H9 (cell line): ENCODE measurements around the gene SARNP. TPM values are rescaled to one million over a fixed set of nuclear protein-coding genes. Genes with fewer than 3 reads are reported as not detected.
A peak's percentile ranks its signal among the peaks of the same experiment; 100 is the strongest.

ENCODE experiments used
- DNase-seq: peaks from one replicate; pipeline ENCODE4 v3.0.0-alpha.2; 2017
- H2AFZ ChIP-seq: one replicate; pipeline ENCODE4 v1.6.1; 2013; ENCODE audit warnings: mild to moderate bottlenecking, low read length, control low read depth, moderate library complexity
- H2AK5ac ChIP-seq: 2 replicates; pipeline ENCODE4 v1.6.1; 2013; ENCODE audit warnings: low read length, control low read depth, mixed read lengths; ENCODE audit not compliant: insufficient read length
- H2BK120ac ChIP-seq: one replicate; pipeline ENCODE4 v1.6.1; 2013; ENCODE audit warnings: low read depth, mild to moderate bottlenecking, low read length, control low read depth, inconsistent platforms; ENCODE audit not compliant: poor library complexity, severe bottlenecking
- H2BK12ac ChIP-seq: 2 replicates; pipeline ENCODE4 v1.6.1; 2013; ENCODE audit warnings: low read length, control low read depth, mixed read lengths, low read depth; ENCODE audit not compliant: insufficient read length
- H2BK15ac ChIP-seq: 2 replicates; pipeline ENCODE4 v1.6.1; 2013; ENCODE audit warnings: low read depth, low read length, control low read depth
- H2BK20ac ChIP-seq: one replicate; pipeline ENCODE4 v1.6.1; 2013; ENCODE audit warnings: low read depth, mild to moderate bottlenecking, low read length, control low read depth, inconsistent platforms; ENCODE audit not compliant: poor library complexity, severe bottlenecking
- H2BK5ac ChIP-seq: 2 replicates; pipeline ENCODE4 v1.6.1; 2013; ENCODE audit warnings: low read length, control low read depth, mixed read lengths; ENCODE audit not compliant: insufficient read length
- H3K14ac ChIP-seq: 2 replicates; pipeline ENCODE4 v1.6.1; 2013; ENCODE audit warnings: low read length, control low read depth; ENCODE audit not compliant: insufficient read depth
- H3K18ac ChIP-seq: 2 replicates; pipeline ENCODE4 v1.6.1; 2013; ENCODE audit warnings: low read depth, mild to moderate bottlenecking, mixed read lengths, low read length, control low read depth; ENCODE audit not compliant: insufficient read length
- H3K23ac ChIP-seq: 2 replicates; pipeline ENCODE4 v1.6.1; 2013; ENCODE audit warnings: low read length, control low read depth, mixed read lengths, low read depth; ENCODE audit not compliant: insufficient read length
- H3K23me2 ChIP-seq: 2 replicates; pipeline ENCODE4 v1.6.1; 2013; ENCODE audit warnings: low read depth, mild to moderate bottlenecking, mixed read lengths, low read length, control low read depth; ENCODE audit not compliant: insufficient read length, poor library complexity, severe bottlenecking
- H3K27ac ChIP-seq: 2 replicates; pipeline ENCODE4 v1.5.1; 2013; ENCODE audit warnings: low read length, control low read depth, mixed read lengths, low read depth; ENCODE audit not compliant: insufficient read length
- H3K27me3 ChIP-seq: 2 replicates; pipeline ENCODE4 v1.6.1; 2013; ENCODE audit warnings: low read length, control low read depth, inconsistent platforms; ENCODE audit not compliant: insufficient read depth
- H3K4ac ChIP-seq: 2 replicates; pipeline ENCODE4 v1.6.1; 2013; ENCODE audit warnings: low read depth, mild to moderate bottlenecking, control low read depth, inconsistent platforms, low read length, moderate library complexity
- H3K4me1 ChIP-seq: 2 replicates; pipeline ENCODE4 v1.6.1; 2013; ENCODE audit warnings: low read length, control low read depth, inconsistent platforms; ENCODE audit not compliant: insufficient read depth
- H3K4me2 ChIP-seq: 2 replicates; pipeline ENCODE4 v1.6.1; 2013; ENCODE audit warnings: low read length, control low read depth, mixed read lengths; ENCODE audit not compliant: insufficient read length, insufficient read depth
- H3K56ac ChIP-seq: 2 replicates; pipeline ENCODE4 v1.6.1; 2013; ENCODE audit warnings: low read depth, mild to moderate bottlenecking, mixed read lengths, low read length, control low read depth; ENCODE audit not compliant: insufficient read length
- H3K79me1 ChIP-seq: 2 replicates; pipeline ENCODE4 v1.6.1; 2013; ENCODE audit warnings: low read depth, mild to moderate bottlenecking, moderate library complexity, low read length, control low read depth, inconsistent platforms; ENCODE audit not compliant: insufficient read depth, poor library complexity, severe bottlenecking
- H3K79me2 ChIP-seq: 2 replicates; pipeline ENCODE4 v1.6.1; 2013; ENCODE audit warnings: low read length, control low read depth, inconsistent platforms; ENCODE audit not compliant: insufficient read depth
- H3K9ac ChIP-seq: 2 replicates; pipeline ENCODE4 v1.6.1; 2013; ENCODE audit warnings: low read length, control low read depth, mixed read lengths; ENCODE audit not compliant: insufficient read length; ENCODE audit errors: extremely low read depth
- H3K9me3 ChIP-seq: one replicate; pipeline ENCODE4 v1.6.1; 2013; ENCODE audit warnings: low read depth, low read length, inconsistent platforms; ENCODE audit not compliant: control insufficient read depth
- H3T11ph ChIP-seq: one replicate; pipeline ENCODE4 v1.6.1; 2013; ENCODE audit warnings: mild to moderate bottlenecking, low read length, control low read depth, inconsistent platforms
- H4K20me1 ChIP-seq: one replicate; pipeline ENCODE4 v1.6.1; 2013; ENCODE audit not compliant: control insufficient read depth, insufficient read length, insufficient read depth
- H4K5ac ChIP-seq: 2 replicates; pipeline ENCODE4 v1.6.1; 2013; ENCODE audit warnings: low read depth, mild to moderate bottlenecking, mixed read lengths, low read length, control low read depth; ENCODE audit not compliant: insufficient read length
- H4K8ac ChIP-seq: replicated peaks from 2 replicates; pipeline ENCODE4 v1.6.1; 2013; ENCODE audit warnings: low read length, control low read depth, mixed read lengths, low read depth; ENCODE audit not compliant: insufficient read length
- H4K91ac ChIP-seq: 2 replicates; pipeline ENCODE4 v1.6.1; 2013; ENCODE audit warnings: low read depth, mild to moderate bottlenecking, moderate library complexity, mixed read lengths, low read length, control low read depth; ENCODE audit not compliant: insufficient read length
- H3K27ac Mint-ChIP-seq, 3 experiments: 2 replicates in 2 of 3; 3 replicates in 1 of 3; pipeline ENCODE4 v1.8.0; 2020 to 2021; ENCODE audit warnings: mixed read lengths in 3 of 3, mild to moderate bottlenecking in 1 of 3, moderate library complexity in 1 of 3
- H3K27me3 Mint-ChIP-seq: 2 replicates; pipeline ENCODE4 v1.8.0; 2021; ENCODE audit warnings: low read depth, mild to moderate bottlenecking, moderate library complexity, mixed read lengths
- H3K36me3 Mint-ChIP-seq, 3 experiments: 2 replicates in 2 of 3; 3 replicates in 1 of 3; pipeline ENCODE4 v1.8.0; 2020 to 2021; ENCODE audit warnings: low read depth in 3 of 3, mixed read lengths in 3 of 3; ENCODE audit not compliant: insufficient read depth in 1 of 3
- H3K4me1 Mint-ChIP-seq, 2 experiments: 2 replicates each; pipeline ENCODE4 v1.8.0; 2020; ENCODE audit warnings: mixed read lengths in 2 of 2
- H3K4me3 Mint-ChIP-seq, 2 experiments: 2 replicates in 1 of 2; 3 replicates in 1 of 2; pipeline ENCODE4 v1.8.0; 2020 to 2021; ENCODE audit warnings: mild to moderate bottlenecking in 2 of 2, mixed read lengths in 2 of 2, moderate library complexity in 1 of 2
- H3K9me3 Mint-ChIP-seq, 2 experiments: 2 replicates in 1 of 2; 3 replicates in 1 of 2; pipeline ENCODE4 v1.8.0; 2020; ENCODE audit warnings: mild to moderate bottlenecking in 2 of 2, mixed read lengths in 2 of 2, moderate library complexity in 1 of 2
- WGBS: extraction: QIAGEN DNeasy Blood & Tissue Kit; methylation state at CpG from one replicate; pipeline ENCODE4 v1.1.7; 2013; ENCODE audit warnings: missing lambda C conversion rate, low lambda C conversion rate, mixed read lengths; ENCODE audit not compliant: insufficient read length; ENCODE audit errors: extremely low coverage; 5-methylcytosine and 5-hydroxymethylcytosine counted together
- total RNA-seq: library from RNA; stranded (reverse); gene quantifications from 2 replicates; pipeline ENCODE4 v1.2.1, GENCODE V29; 2021
- TF ChIP-seq, protein P1 (sequence below): fragments of 200-600 bp; sonication (generic); conservative IDR thresholded peaks from 3 replicates; pipeline ENCODE4 v1.8.0; 2021; ENCODE audit warnings: antibody characterized with exemption, mild to moderate bottlenecking

The SARNP gene
- total RNA-seq, 1 experiment from 2014 or later = 127 TPM

GRCh38 chr12:55828357-55828756 lies 10.8 kb upstream of the SARNP start:
- Mint-ChIP-seq H3K27me3 (no peaks in the 10 kb centered on the region), H3K4me3 (peak overlapping the region; percentile 98 to 100), H3K4me1 (peaks cover 38 to 44% of the 10 kb centered on the region in 2 experiments), H3K27ac (peak overlapping the region in 1 of 3 experiments; percentile 91; a peak in 4 of 7 replicates), H3K36me3 (peaks cover 8 to 21% (median 18%) of the 10 kb centered on the region in 3 experiments; a peak in 6 of 7 replicates), H3K9me3 (no peaks in the 10 kb centered on the region; a peak in 1 of 5 replicates)
- WGBS = no CpG with 5 or more reads among the region's 5 CpGs
- Histone ChIP-seq H3K56ac (no peak overlapping the region), H3T11ph (no peak overlapping the region), H3K4me2 (peak overlapping the region; percentile 45), H4K91ac (no peak overlapping the region), H3K27me3 (no peaks in the 10 kb centered on the region), H4K20me1 (no peaks in the 10 kb centered on the region), H4K5ac (no peak overlapping the region), H3K23ac (no peak overlapping the region), H2BK15ac (no peak overlapping the region), H3K9ac (no peak overlapping the region), H3K27ac (no peak overlapping the region), H2AFZ (no peak overlapping the region), H2AK5ac (no peak overlapping the region), H3K79me2 (no peaks in the 10 kb centered on the region), H3K79me1 (no peaks in the 10 kb centered on the region), H2BK5ac (no peak overlapping the region), H3K14ac (no peak overlapping the region), H3K4ac (no peak overlapping the region), H2BK20ac (no peak overlapping the region), H4K8ac (no peak overlapping the region), H3K4me1 (no peaks in the 10 kb centered on the region), H3K18ac (no peak overlapping the region), H2BK120ac (no peak overlapping the region), H2BK12ac (no peak overlapping the region), H3K9me3 (no peaks in the 10 kb centered on the region), H3K23me2 (peaks cover 9% of the 10 kb centered on the region)
- TF ChIP-seq, protein P1, sequence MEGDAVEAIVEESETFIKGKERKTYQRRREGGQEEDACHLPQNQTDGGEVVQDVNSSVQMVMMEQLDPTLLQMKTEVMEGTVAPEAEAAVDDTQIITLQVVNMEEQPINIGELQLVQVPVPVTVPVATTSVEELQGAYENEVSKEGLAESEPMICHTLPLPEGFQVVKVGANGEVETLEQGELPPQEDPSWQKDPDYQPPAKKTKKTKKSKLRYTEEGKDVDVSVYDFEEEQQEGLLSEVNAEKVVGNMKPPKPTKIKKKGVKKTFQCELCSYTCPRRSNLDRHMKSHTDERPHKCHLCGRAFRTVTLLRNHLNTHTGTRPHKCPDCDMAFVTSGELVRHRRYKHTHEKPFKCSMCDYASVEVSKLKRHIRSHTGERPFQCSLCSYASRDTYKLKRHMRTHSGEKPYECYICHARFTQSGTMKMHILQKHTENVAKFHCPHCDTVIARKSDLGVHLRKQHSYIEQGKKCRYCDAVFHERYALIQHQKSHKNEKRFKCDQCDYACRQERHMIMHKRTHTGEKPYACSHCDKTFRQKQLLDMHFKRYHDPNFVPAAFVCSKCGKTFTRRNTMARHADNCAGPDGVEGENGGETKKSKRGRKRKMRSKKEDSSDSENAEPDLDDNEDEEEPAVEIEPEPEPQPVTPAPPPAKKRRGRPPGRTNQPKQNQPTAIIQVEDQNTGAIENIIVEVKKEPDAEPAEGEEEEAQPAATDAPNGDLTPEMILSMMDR = no peak
- DNase-seq = no peak
